GM12873 (cell line): ENCODE data around the gene EGFLAM.

Experiments
- CTCF ChIP-seq: IDR thresholded peaks from 2 replicates; pipeline ENCODE4 v1.5.1; 2012; ENCODE audit warnings: low read depth, mild to moderate bottlenecking, moderate library complexity, low read length, control low read depth; ENCODE audit not compliant: insufficient read depth; ENCODE audit errors: missing control alignments

Gene EGFLAM

GRCh38 chr5:38265546-38266179 lies 7.3 kb downstream of the EGFLAM start:
- TF ChIP-seq CTCF, result peak; percentile 79

GRCh38 chr5:38267372-38267771 lies 9.0 kb downstream of the EGFLAM start:
- TF ChIP-seq CTCF, result no peak

GRCh38 chr5:38273626-38274025 lies 15.3 kb downstream of the EGFLAM start:
- TF ChIP-seq CTCF, result no peak

- no peak for TF ChIP-seq CTCF
These were observed 16.0 kb downstream of the EGFLAM start for GRCh38 chr5:38274370-38274769.

GRCh38 chr5:38284384-38284783 lies 26.0 kb downstream of the EGFLAM start:
- no peak for TF ChIP-seq CTCF

GRCh38 chr5:38285226-38285625 lies 26.9 kb downstream of the EGFLAM start:
- no peak for TF ChIP-seq CTCF

GRCh38 chr5:38286002-38286401 lies 27.6 kb downstream of the EGFLAM start:
- TF ChIP-seq CTCF, result no peak
